Sigmoid colon (tissue), 4 donors: ENCODE data around the gene ASPRV1.

Experiments used
- CTCF ChIP-seq, 4 experiments: fragments of 450-650 bp in 3 of 4; fragments of 200-600 bp in 1 of 4; IDR thresholded peaks; one replicate each; pipeline ENCODE4 v1.5.1; 2016 to 2019; ENCODE audit warnings: antibody characterized with exemption in 4 of 4, mild to moderate bottlenecking in 3 of 4, moderate library complexity in 2 of 4
- EP300 ChIP-seq, 4 donors: sonication (generic); formaldehyde crosslinking; IDR thresholded peaks; one replicate each; pipeline ENCODE4 v1.6.1; 2017; ENCODE audit warnings: antibody characterized with exemption in 4 of 4
- POLR2AphosphoS5 ChIP-seq, 4 donors: sonication (generic); formaldehyde crosslinking; IDR thresholded peaks; one replicate each; pipeline ENCODE4 v1.6.1; 2017; ENCODE audit warnings: antibody characterized with exemption in 4 of 4

GRCh38 chr2:69972822-69973221 is 11.4 kb upstream of the ASPRV1 start:
- TF ChIP-seq CTCF (IDR thresholded peaks at IDR 0.05) (no peak), POLR2AphosphoS5 (IDR thresholded peaks at IDR 0.05) (no peak), EP300 (IDR thresholded peaks at IDR 0.05) (no peak)
